LNCAP (cell line): Measurements from ENCODE around the gene RAB13.

Experiments
- TF ChIP-seq, protein P1 (sequence below): fragments of 450-650 bp; IDR thresholded peaks from 2 replicates; pipeline ENCODE4 v1.5.1; 2017; ENCODE audit warnings: mild to moderate bottlenecking

RAB13 gene

DNA sequence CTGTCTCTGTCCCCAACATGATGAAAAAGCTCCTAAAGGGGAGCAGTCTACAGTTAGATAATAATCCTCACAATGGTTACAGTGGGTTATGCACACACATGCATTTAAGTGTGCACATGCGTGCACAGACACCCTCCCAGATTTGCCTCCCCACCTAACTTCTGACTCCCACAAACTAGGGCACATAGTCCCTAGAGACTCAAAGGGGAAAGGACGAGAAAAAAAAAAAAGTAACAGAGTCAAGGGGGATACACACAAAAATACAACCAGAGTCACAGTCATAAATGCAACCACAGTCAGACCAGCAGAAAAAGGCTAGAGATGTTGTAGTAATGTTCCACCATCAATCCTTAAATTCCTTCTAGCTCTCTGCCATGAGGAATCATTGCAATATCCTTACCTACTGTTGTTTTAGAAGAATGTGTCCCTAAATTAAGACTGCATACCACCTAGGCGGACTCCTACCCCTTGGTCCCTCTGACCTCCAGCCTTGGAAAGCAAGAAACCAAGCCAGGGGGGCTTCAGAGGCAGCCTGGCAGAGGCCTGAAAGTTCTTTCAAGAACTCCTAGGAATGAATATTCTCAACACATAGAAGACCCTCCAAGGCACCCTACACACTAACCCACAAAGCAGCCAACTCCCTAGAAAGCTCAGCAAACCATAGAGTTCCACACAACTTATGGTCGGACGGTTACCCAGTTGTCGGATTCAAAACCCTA is 29.0 kb downstream of the RAB13 start:
- TF ChIP-seq, protein P1, sequence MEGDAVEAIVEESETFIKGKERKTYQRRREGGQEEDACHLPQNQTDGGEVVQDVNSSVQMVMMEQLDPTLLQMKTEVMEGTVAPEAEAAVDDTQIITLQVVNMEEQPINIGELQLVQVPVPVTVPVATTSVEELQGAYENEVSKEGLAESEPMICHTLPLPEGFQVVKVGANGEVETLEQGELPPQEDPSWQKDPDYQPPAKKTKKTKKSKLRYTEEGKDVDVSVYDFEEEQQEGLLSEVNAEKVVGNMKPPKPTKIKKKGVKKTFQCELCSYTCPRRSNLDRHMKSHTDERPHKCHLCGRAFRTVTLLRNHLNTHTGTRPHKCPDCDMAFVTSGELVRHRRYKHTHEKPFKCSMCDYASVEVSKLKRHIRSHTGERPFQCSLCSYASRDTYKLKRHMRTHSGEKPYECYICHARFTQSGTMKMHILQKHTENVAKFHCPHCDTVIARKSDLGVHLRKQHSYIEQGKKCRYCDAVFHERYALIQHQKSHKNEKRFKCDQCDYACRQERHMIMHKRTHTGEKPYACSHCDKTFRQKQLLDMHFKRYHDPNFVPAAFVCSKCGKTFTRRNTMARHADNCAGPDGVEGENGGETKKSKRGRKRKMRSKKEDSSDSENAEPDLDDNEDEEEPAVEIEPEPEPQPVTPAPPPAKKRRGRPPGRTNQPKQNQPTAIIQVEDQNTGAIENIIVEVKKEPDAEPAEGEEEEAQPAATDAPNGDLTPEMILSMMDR: no peak

DNA sequence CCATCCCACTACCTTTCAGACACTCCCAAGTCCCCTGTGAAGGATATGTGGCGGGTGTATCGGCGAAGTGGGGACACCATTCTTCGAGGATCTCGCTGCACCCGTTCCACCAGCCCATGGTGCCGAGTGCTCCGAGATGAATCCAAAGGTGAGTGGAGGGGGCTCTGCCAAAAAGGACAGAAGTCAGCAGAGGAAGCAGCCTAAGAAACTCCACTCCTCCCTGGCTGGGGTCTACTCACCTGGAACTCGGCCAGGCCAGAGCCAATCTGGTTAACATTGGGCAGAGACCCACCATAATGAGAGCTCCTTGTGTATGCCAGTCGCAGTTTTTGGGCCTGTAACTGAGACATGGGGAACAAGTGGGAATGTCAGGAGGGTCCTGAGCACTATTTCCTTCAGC is 31.3 kb downstream of the RAB13 start:
- TF ChIP-seq, protein P1: no peak

DNA sequence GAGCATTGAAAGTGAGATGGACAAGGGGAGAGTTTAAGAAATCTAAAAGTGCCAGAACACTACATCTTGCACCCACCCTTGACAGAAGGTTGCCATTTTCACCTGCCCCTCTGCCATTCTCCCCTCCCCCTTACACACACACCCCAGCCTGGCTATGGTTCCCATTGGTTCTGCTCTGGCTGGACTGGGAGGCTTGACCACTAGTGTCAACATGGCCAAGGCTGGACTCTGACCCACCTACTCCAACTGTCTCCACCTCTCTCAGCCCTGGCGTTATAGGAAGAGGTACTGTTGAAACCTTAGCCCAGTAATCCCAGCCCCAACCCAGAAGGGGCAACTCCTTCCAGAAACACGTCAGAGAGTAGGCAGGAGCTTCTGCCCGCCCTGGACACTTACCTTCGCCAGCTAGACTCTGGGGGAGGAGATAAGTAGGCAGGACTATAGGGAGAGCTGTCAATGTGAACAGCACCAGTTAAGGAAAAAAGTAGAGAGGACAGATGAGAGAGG is 32.2 kb downstream of the RAB13 start:
- TF ChIP-seq, protein P1: no peak

DNA sequence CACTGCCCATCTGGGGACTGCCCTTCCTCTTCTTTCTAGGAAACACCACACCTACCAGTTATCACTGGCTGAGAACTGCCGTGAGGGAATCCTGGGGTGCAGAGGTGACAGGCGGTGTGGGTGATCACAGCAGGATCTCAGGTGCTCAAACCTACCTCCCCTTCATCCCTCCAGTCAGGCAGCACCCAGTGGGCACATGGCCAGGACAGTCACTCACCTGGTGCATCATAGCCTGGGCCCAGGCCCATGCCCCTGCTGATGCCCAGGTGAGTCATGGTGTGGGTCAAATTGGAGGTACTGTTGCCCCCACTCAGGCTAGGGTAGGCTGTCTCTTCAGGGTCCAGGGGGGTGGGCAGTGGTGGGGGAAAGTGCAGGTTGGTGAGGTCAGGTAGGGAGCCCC is 34.3 kb downstream of the RAB13 start:
- TF ChIP-seq, protein P1: no peak

DNA sequence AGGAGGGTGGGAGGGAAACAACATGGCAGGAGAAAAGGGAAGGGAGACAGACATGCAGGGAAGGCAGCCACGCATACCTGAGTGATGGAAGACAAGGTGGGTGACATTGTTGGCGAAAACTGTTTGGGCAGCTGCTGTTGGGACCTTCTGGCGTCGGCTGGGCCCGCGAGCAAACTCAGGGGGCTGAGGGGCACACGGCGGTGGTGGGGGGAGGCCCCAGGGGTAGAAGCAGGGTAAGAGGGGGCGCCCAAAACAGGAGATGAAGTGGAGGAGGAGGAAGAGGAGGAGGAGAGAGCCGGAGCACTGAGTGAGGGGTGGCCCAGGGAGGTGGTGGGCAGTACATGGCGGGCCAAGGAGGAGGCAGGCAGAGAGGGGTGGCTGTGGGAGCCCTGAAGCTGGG is 35.0 kb downstream of the RAB13 start:
- TF ChIP-seq, protein P1: no peak

DNA sequence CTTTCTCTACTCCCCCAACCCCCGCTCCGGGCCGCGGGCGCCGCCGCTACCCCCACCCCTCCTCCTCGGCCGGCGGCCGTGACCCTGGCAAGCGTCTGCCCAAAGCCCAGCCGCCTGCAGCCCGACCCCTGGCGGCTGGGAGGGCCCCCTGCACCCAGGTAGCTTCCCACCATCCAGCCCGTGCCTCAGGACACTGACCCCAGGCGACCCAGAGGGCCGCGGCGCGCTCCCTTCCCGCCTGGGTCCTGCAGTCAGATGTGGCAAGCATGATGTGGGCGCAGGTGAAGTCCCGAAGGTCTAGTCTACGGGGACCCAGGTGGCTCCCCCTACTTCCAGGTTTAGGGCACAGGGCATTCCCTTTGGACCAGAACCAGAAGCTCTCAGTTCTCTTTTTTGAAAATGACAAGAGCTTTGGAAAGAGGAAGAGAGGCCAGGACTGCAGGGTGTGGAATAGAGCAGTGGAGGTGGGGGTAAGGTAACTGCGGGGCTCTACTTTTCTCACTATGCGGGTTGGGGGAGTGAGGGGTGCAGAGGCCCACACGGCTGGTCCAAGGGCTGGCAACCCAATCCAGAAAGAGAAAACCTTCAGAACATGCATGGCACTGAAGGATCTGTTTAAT is 39.4 kb downstream of the RAB13 start, which contains the start of gene DENND4B:
Gene DENND4B, minus strand, starts transcription at position 97 of the 620 bp plus-strand sequence. CDS start 2,344 bp downstream, outside the sequence.
- TF ChIP-seq, protein P1: peak; percentile 99

DNA sequence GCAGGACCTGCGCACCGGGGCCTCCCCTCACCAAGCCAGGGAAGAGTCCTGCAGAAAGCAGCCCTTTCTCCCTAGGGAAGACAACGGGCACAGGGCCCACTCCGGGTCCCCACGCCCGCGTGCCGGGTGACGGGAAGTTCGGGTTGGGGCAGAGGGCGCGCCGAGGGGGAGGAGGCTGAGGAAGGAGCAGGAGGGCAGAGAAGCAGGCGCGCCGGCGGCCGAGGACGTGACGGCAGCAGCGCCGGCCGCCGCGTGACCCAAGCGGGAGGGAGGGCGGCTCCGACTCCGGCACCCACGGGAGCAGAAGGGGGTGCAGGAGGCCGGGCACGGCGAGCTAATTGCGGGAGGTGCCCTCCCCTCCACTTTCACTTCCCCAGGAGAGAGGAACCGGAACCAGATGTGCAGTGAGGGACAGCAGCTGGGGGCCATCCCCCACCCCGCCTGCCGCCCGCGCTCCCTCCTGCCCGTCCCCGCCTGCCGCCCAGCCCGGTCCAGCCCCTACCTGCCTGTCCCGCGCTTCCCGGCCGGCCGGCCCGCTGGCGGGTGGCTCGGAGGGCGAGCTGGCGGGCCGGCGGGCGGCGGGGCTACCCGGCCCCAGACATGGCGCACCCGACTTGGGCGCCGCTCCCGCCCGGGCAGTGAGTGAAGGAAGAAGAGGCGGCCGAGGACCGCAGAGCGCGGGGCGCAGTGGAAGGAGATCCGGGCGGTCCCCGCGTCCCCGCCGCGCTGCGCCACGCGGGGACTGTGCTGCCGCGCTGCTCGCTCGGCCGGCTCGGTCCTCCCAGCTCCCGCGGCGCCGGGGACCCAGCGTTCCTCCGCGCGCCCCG is 40.1 kb downstream of the RAB13 start:
- TF ChIP-seq, protein P1: no peak
